Smooth muscle cell (in vitro differentiated cells): ENCODE results near the gene S100A3. TPM values are rescaled to one million over a fixed set of nuclear protein-coding genes. Genes with fewer than 3 reads are reported as not detected.
"Not testable (repeated sequence)": the region's sequence is repeated elsewhere in the genome, so short reads cannot be mapped to it uniquely, and the experiment has no call there.

Experiments used
- DNase-seq: peaks from one replicate; lab custom pipeline; 2025; ENCODE audit not compliant: unreplicated experiment; lab: John Stamatoyannopoulos, UW
- H2AFZ ChIP-seq: fragments of 200-600 bp; sonication (generic); 2 replicates; pipeline ENCODE4 v1.6.0; 2016; ENCODE audit warnings: antibody characterized with exemption, low read depth, mild to moderate bottlenecking
- H3F3A ChIP-seq: fragments of 200-600 bp; sonication (generic); 2 replicates; pipeline ENCODE4 v1.6.0; 2017; ENCODE audit warnings: antibody characterized with exemption, low read depth
- H3K27ac ChIP-seq: fragments of 200-600 bp; sonication (generic); 2 replicates; pipeline ENCODE4 v1.5.1; 2016; ENCODE audit warnings: low read depth, mild to moderate bottlenecking
- H3K27me3 ChIP-seq: fragments of 200-600 bp; sonication (generic); 2 replicates; pipeline ENCODE4 v1.6.1; 2016; ENCODE audit warnings: low read depth, mild to moderate bottlenecking
- H3K36me3 ChIP-seq: fragments of 200-600 bp; sonication (generic); 2 replicates; pipeline ENCODE4 v1.5.1; 2016; ENCODE audit warnings: low read depth
- H3K4me1 ChIP-seq: fragments of 200-600 bp; sonication (generic); 2 replicates; pipeline ENCODE4 v1.5.1; 2016; ENCODE audit warnings: low read depth
- H3K4me2 ChIP-seq: fragments of 200-600 bp; sonication (generic); 2 replicates; pipeline ENCODE4 v1.6.0; 2016; ENCODE audit warnings: mild to moderate bottlenecking
- H3K4me3 ChIP-seq: fragments of 200-600 bp; sonication (generic); 2 replicates; pipeline ENCODE4 v1.5.1; 2016; ENCODE audit warnings: mild to moderate bottlenecking
- H3K79me2 ChIP-seq: fragments of 200-600 bp; sonication (generic); 2 replicates; pipeline ENCODE4 v1.6.0; 2016; ENCODE audit warnings: low read depth, mild to moderate bottlenecking
- H3K9ac ChIP-seq: fragments of 200-600 bp; sonication (generic); 2 replicates; pipeline ENCODE4 v1.6.0; 2016; ENCODE audit warnings: low read depth
- H3K9me3 ChIP-seq: fragments of 200-600 bp; sonication (generic); replicated peaks from 2 replicates; pipeline ENCODE4 v1.5.1; 2016; ENCODE audit warnings: low read depth
- H4K20me1 ChIP-seq: fragments of 200-600 bp; sonication (generic); 2 replicates; pipeline ENCODE4 v1.6.0; 2016; ENCODE audit warnings: low read depth
- CTCF ChIP-seq: fragments of 200-600 bp; sonication (generic); IDR thresholded peaks from 2 replicates; pipeline ENCODE4 v1.5.1; 2017; ENCODE audit warnings: borderline replicate concordance, mild to moderate bottlenecking, antibody characterized with exemption; ENCODE audit not compliant: insufficient read depth, poor library complexity, severe bottlenecking
- WGBS: methylation state at CpG from one replicate; pipeline ENCODE4 v1.1.7; 2016; ENCODE audit warnings: low lambda C conversion rate; 5-methylcytosine and 5-hydroxymethylcytosine counted together
- polyA plus RNA-seq: library from polyadenylated mRNA; unstranded; fragments of >200 nt; fragmentation: Nextera tagmentation; extraction: Ambion mirVana; gene quantifications from 2 replicates; pipeline ENCODE4 v1.2.1, GENCODE V29; 2016
- total RNA-seq: library from RNA; depleted of rRNA; stranded (reverse); fragments of >200 nt; gene quantifications from 2 replicates; pipeline ENCODE4 v1.2.3, GENCODE V29; 2014

The S100A3 gene
- total and polyA plus RNA-seq, 2 experiments from 2014 or later, result 13.9 to 19.8 TPM

DNA sequence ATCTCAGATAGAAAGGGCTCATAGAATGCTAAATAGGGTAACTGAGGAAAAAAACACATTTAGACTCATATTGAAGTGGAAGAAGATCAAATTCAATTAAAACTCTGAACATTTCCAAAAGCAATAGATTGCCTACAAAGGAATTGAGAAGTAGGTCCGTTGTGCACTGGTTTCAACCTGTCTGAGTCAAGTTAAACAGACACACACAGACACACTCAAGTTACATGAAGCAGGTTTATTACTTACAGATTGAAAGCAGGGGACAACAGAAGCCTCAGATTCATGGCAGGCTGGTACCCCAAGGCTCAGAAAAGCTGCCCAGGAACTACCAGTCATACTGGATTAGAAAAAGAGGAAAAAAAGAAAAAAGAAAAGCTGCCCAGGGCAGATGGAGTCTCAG, 37.3 kb upstream of the S100A3 start:
- Histone ChIP-seq H2AFZ (no peak overlapping the region), H3K9ac (no peak overlapping the region), H3K4me1 (peaks cover 19% of the 10 kb centered on the region), H3K79me2 (no peaks in the 10 kb centered on the region), H3K27ac (no peak overlapping the region), H3K9me3 (no peaks in the 10 kb centered on the region), H3K4me2 (no peak overlapping the region), H3K4me3 (no peak overlapping the region), H3K36me3 (no peaks in the 10 kb centered on the region), H3F3A (no peaks in the 10 kb centered on the region), H3K27me3 (no peaks in the 10 kb centered on the region), H4K20me1 (no peaks in the 10 kb centered on the region)
- no peak for TF ChIP-seq CTCF
- DNase-seq, result no peak
- WGBS, result 76% methylated on average over 1 of the region's 1 CpG

GRCh38 chr1:153585006-153585405, 35.9 kb upstream of the S100A3 start:
- H3K4me1 ChIP-seq, result peaks cover 19% of the 10 kb centered on the region
- H3K9me3 ChIP-seq, result no peaks in the 10 kb centered on the region
- WGBS, result 13% methylated on average over 1 of the region's 1 CpG
- H3K79me2 ChIP-seq, result no peaks in the 10 kb centered on the region
- H4K20me1 ChIP-seq, result no peaks in the 10 kb centered on the region
- no peaks in the 10 kb centered on the region for H3K27me3 ChIP-seq
- H3K36me3 ChIP-seq, result no peaks in the 10 kb centered on the region
- H3F3A ChIP-seq, result no peaks in the 10 kb centered on the region
- DNase-seq, result no peak
- no peak for TF ChIP-seq CTCF
- H2AFZ ChIP-seq, result no peak overlapping the region
- H3K27ac ChIP-seq, result peak overlapping the region; percentile 25
- no peak overlapping the region for H3K4me2 ChIP-seq
- H3K9ac ChIP-seq, result no peak overlapping the region
- H3K4me3 ChIP-seq, result no peak overlapping the region

GRCh38 chr1:153583976-153584375, 34.9 kb upstream of the S100A3 start:
- Histone ChIP-seq H3K27me3 (no peaks in the 10 kb centered on the region), H4K20me1 (no peaks in the 10 kb centered on the region), H3K4me1 (peaks cover 22% of the 10 kb centered on the region), H3K9ac (no peak overlapping the region), H3K27ac (no peak overlapping the region), H3K9me3 (no peaks in the 10 kb centered on the region), H3K36me3 (no peaks in the 10 kb centered on the region), H3K4me2 (no peak overlapping the region), H2AFZ (no peak overlapping the region), H3F3A (no peaks in the 10 kb centered on the region), H3K4me3 (no peak overlapping the region), H3K79me2 (no peaks in the 10 kb centered on the region)
- DNase-seq, result no peak
- WGBS, result 94% methylated on average over 2 of the region's 2 CpGs
- no peak for TF ChIP-seq CTCF

DNA sequence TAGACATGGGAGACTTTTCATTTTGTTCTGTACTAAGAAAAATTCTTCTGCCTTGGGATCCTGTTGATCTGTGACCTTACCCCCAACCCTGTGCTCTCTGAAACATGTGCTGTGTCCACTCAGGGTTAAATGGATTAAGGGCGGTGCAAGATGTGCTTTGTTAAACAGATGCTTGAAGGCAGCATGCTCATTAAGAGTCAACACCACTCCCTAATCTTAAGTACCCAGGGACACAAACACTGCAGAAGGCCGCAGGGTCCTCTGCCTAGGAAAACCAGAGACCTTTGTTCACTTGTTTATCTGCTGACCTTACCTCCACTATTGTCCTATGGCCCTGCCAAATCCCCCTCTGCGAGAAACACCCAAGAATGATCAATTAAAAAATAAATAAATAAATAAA, 34.5 kb upstream of the S100A3 start:
- not testable (repeated sequence) for H3K27me3 ChIP-seq, H3K4me3 ChIP-seq, H3K36me3 ChIP-seq, H3K9ac ChIP-seq, DNase-seq, H3K4me2 ChIP-seq, H3K27ac ChIP-seq, H3K9me3 ChIP-seq, H3F3A ChIP-seq, H2AFZ ChIP-seq, H4K20me1 ChIP-seq, H3K79me2 ChIP-seq
- 80% methylated on average over 3 of the region's 3 CpGs for WGBS
- peaks cover 26% of the 10 kb centered on the region for H3K4me1 ChIP-seq

DNA sequence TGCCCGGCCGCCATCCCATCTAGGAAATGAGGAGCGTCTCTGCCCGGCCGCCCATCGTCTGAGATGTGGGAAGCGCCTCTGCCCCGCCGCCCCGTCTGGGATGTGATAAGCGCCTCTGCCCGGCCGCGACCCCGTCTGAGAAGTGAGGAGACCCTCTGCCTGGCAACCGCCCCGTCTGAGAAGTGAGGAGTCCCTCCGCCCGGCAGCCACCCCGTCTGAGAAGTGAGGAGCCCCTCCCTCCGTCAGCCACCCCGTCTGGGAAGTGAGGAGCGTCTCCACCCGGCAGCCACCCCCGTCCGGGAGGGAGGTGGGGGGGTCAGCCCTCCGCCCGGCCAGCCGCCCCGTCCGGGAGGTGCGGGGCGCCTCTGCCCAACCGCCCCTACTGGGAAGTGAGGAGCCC, 33.8 kb upstream of the S100A3 start:
- not testable (repeated sequence) for H3F3A ChIP-seq, H3K27ac ChIP-seq, H3K9me3 ChIP-seq, H3K79me2 ChIP-seq, H4K20me1 ChIP-seq, H3K27me3 ChIP-seq, H3K36me3 ChIP-seq, H2AFZ ChIP-seq, H3K4me2 ChIP-seq, H3K9ac ChIP-seq, DNase-seq, H3K4me3 ChIP-seq
- H3K4me1 ChIP-seq, result peaks cover 31% of the 10 kb centered on the region
- WGBS, result 97% methylated on average over 15 of the region's 34 CpGs
